Hepatocyte (in vitro differentiated cells): ENCODE measurements around the gene IL22RA2. TPM values are rescaled to one million over a fixed set of nuclear protein-coding genes. Genes with fewer than 3 reads are reported as not detected.

Experiments used
- DNase-seq: peaks from one replicate; pipeline ENCODE4 v3.0.0-alpha.2; 2016; ENCODE audit warnings: low spot score
- H2AFZ ChIP-seq: fragments of 200-600 bp; sonication (generic); 2 replicates; pipeline ENCODE4 v1.6.0; 2016; ENCODE audit warnings: antibody characterized with exemption, mild to moderate bottlenecking
- H3K27ac ChIP-seq: fragments of 200-600 bp; sonication (generic); 2 replicates; pipeline ENCODE4 v1.5.1; 2016; ENCODE audit warnings: mild to moderate bottlenecking
- H3K27me3 ChIP-seq: fragments of 200-600 bp; sonication (generic); 2 replicates; pipeline ENCODE4 v1.6.1; 2016
- H3K36me3 ChIP-seq: fragments of 200-600 bp; sonication (generic); replicated peaks from 2 replicates; pipeline ENCODE4 v1.5.1; 2016; ENCODE audit warnings: low read depth; ENCODE audit not compliant: insufficient read depth
- H3K4me1 ChIP-seq: fragments of 200-600 bp; sonication (generic); 2 replicates; pipeline ENCODE4 v1.5.1; 2016; ENCODE audit warnings: mild to moderate bottlenecking, moderate library complexity; ENCODE audit not compliant: insufficient read depth
- H3K4me2 ChIP-seq: fragments of 200-600 bp; sonication (generic); 2 replicates; pipeline ENCODE4 v1.6.0; 2016
- H3K4me3 ChIP-seq: fragments of 200-600 bp; sonication (generic); 2 replicates; pipeline ENCODE4 v1.5.1; 2016; ENCODE audit warnings: mild to moderate bottlenecking
- H3K79me2 ChIP-seq: fragments of 200-600 bp; sonication (generic); 2 replicates; pipeline ENCODE4 v1.6.0; 2017; ENCODE audit warnings: mild to moderate bottlenecking
- H3K9me2 ChIP-seq: fragments of 200-600 bp; sonication (generic); replicated peaks from 2 replicates; pipeline ENCODE4 v1.6.0; 2017; ENCODE audit warnings: mild to moderate bottlenecking; ENCODE audit not compliant: insufficient read depth
- H3K9me3 ChIP-seq: fragments of 200-600 bp; sonication (generic); 2 replicates; pipeline ENCODE4 v1.5.1; 2016; ENCODE audit warnings: low read depth, mild to moderate bottlenecking
- H4K20me1 ChIP-seq: fragments of 200-600 bp; sonication (generic); 2 replicates; pipeline ENCODE4 v1.6.0; 2016; ENCODE audit warnings: mild to moderate bottlenecking; ENCODE audit not compliant: insufficient read depth, poor library complexity, severe bottlenecking
- CTCF ChIP-seq: fragments of 200-600 bp; sonication (generic); IDR thresholded peaks from 2 replicates; pipeline ENCODE4 v1.5.1; 2016; ENCODE audit warnings: antibody characterized with exemption, mild to moderate bottlenecking; ENCODE audit not compliant: poor library complexity
- EZH2 ChIP-seq: fragments of 200-600 bp; sonication (generic); IDR thresholded peaks from 2 replicates; pipeline ENCODE4 v1.6.1; 2016; ENCODE audit warnings: antibody characterized with exemption, mild to moderate bottlenecking, borderline replicate concordance
- EZH2phosphoT487 ChIP-seq: fragments of 200-600 bp; sonication (generic); IDR thresholded peaks from one replicate; pipeline ENCODE4 v1.6.1; 2018; ENCODE audit warnings: antibody characterized with exemption, mild to moderate bottlenecking, low read depth, moderate library complexity; ENCODE audit not compliant: unreplicated experiment, severe bottlenecking
- WGBS: methylation state at CpG from one replicate; pipeline ENCODE4 v1.1.6; 2016; ENCODE audit warnings: low lambda C conversion rate; ENCODE audit errors: missing lambda C conversion rate; 5-methylcytosine and 5-hydroxymethylcytosine counted together
- polyA plus RNA-seq: library from polyadenylated mRNA; unstranded; fragments of >200 nt; fragmentation: Nextera tagmentation; extraction: Ambion mirVana; gene quantifications from 2 replicates; pipeline ENCODE4 v1.2.1, GENCODE V29; 2016
- total RNA-seq: library from RNA; depleted of rRNA; stranded (reverse); fragments of >200 nt; gene quantifications from 2 replicates; pipeline ENCODE4 v1.2.3, GENCODE V29; 2014

Gene IL22RA2
- total and polyA plus RNA-seq, 2 experiments from 2014 or later: not detected

GRCh38 chr6:137197684-137198645, 24.5 kb upstream of the IL22RA2 start:
- Histone ChIP-seq H3K9me2 (no peaks in the 10 kb centered on the region), H3K4me1 (no peaks in the 10 kb centered on the region), H3K27me3 (no peaks in the 10 kb centered on the region), H3K4me2 (no peak overlapping the region), H3K27ac (no peak overlapping the region), H3K79me2 (no peaks in the 10 kb centered on the region), H3K4me3 (no peak overlapping the region), H3K36me3 (no peaks in the 10 kb centered on the region), H4K20me1 (no peaks in the 10 kb centered on the region), H2AFZ (no peak overlapping the region), H3K9me3 (no peaks in the 10 kb centered on the region)
- no peak for TF ChIP-seq EZH2phosphoT487
- no peak for TF ChIP-seq CTCF
- TF ChIP-seq EZH2: no peak
- no peak for DNase-seq
- 97% methylated on average over 11 of the region's 11 CpGs for WGBS

- WGBS: 82% methylated on average over 5 of the region's 5 CpGs
- no peak for TF ChIP-seq EZH2
- no peak for TF ChIP-seq EZH2phosphoT487
- no peak for TF ChIP-seq CTCF
Observed at GRCh38 chr6:137193256-137194070, 20.0 kb upstream of the IL22RA2 start.

GRCh38 chr6:137192821-137193220, 19.4 kb upstream of the IL22RA2 start:
- Histone ChIP-seq H3K79me2 (no peaks in the 10 kb centered on the region), H3K36me3 (no peaks in the 10 kb centered on the region), H2AFZ (no peak overlapping the region), H3K4me2 (no peak overlapping the region), H3K27me3 (no peaks in the 10 kb centered on the region), H4K20me1 (no peaks in the 10 kb centered on the region), H3K9me3 (peaks cover 7% of the 10 kb centered on the region), H3K9me2 (no peaks in the 10 kb centered on the region), H3K4me3 (no peak overlapping the region), H3K27ac (no peak overlapping the region), H3K4me1 (no peaks in the 10 kb centered on the region)
- DNase-seq: no peak
- no peak for TF ChIP-seq EZH2
- TF ChIP-seq CTCF: no peak
- no peak for TF ChIP-seq EZH2phosphoT487
- 83% methylated on average over 4 of the region's 4 CpGs for WGBS

More at GRCh38 chr6:137193256-137194070, 20.0 kb upstream of the IL22RA2 start:
- H3K27me3 ChIP-seq: no peaks in the 10 kb centered on the region
- peaks cover under 1% of the 10 kb centered on the region for H3K9me3 ChIP-seq
- H3K4me3 ChIP-seq: no peak overlapping the region
- no peaks in the 10 kb centered on the region for H4K20me1 ChIP-seq
- no peak overlapping the region for H2AFZ ChIP-seq
- H3K79me2 ChIP-seq: no peaks in the 10 kb centered on the region
- H3K4me1 ChIP-seq: no peaks in the 10 kb centered on the region
- no peaks in the 10 kb centered on the region for H3K9me2 ChIP-seq
- no peaks in the 10 kb centered on the region for H3K36me3 ChIP-seq
- no peak for DNase-seq
- no peak overlapping the region for H3K4me2 ChIP-seq
- no peak overlapping the region for H3K27ac ChIP-seq
